IPS DF 19.7 (cell line): ENCODE measurements around the gene SBF2.

Experiments
- DNase-seq: peaks from one replicate; pipeline ENCODE4 v3.0.0-alpha.2; 2013; ENCODE audit warnings: low read depth, low spot score

Gene SBF2

GRCh38 chr11:10302359-10302743, 8.3 kb upstream of the SBF2 start:
- no peak for DNase-seq

- DNase-seq = no peak
Observed at GRCh38 chr11:10301656-10302358, 7.8 kb upstream of the SBF2 start.

- DNase-seq = no peak
Observed at GRCh38 chr11:10298342-10298741, 4.3 kb upstream of the SBF2 start.

- no peak for DNase-seq
Observed at GRCh38 chr11:10295064-10295901, 1.3 kb upstream of the SBF2 start.

- DNase-seq = no peak
Observed at GRCh38 chr11:10294290-10294953, 403 bp upstream of the SBF2 start.

GRCh38 chr11:10291801-10292638, 2.0 kb downstream of the SBF2 start:
- no peak for DNase-seq

- no peak for DNase-seq
Observed at GRCh38 chr11:10289765-10290380, 4.1 kb downstream of the SBF2 start.

- DNase-seq = no peak
Observed at GRCh38 chr11:10288881-10289764, 4.9 kb downstream of the SBF2 start.

GRCh38 chr11:10287766-10288715, 6.0 kb downstream of the SBF2 start:
- DNase-seq = no peak

GRCh38 chr11:10287140-10287539, 6.9 kb downstream of the SBF2 start:
- DNase-seq = no peak

- no peak for DNase-seq
Observed at GRCh38 chr11:10285148-10285802, 8.7 kb downstream of the SBF2 start.

- no peak for DNase-seq
Observed at GRCh38 chr11:10283991-10284390, 10.0 kb downstream of the SBF2 start.

- DNase-seq = no peak
Observed at GRCh38 chr11:10282117-10282516, 11.9 kb downstream of the SBF2 start.

- no peak for DNase-seq
Observed at GRCh38 chr11:10275714-10276113, 18.3 kb downstream of the SBF2 start.

- no peak for DNase-seq
Observed at GRCh38 chr11:10274726-10275125, 19.3 kb downstream of the SBF2 start.

GRCh38 chr11:10273738-10274137, 20.3 kb downstream of the SBF2 start:
- no peak for DNase-seq

- no peak for DNase-seq
Observed at GRCh38 chr11:10272132-10272531, 21.9 kb downstream of the SBF2 start.

- DNase-seq = no peak
Observed at GRCh38 chr11:10268746-10269488, 25.1 kb downstream of the SBF2 start.
